Measurements from ENCODE around the gene PRKG1.
"Not testable (repeated sequence)": the region's sequence is repeated elsewhere in the genome, so short reads cannot be mapped to it uniquely, and the experiment has no call there.

The PRKG1 gene

DNA sequence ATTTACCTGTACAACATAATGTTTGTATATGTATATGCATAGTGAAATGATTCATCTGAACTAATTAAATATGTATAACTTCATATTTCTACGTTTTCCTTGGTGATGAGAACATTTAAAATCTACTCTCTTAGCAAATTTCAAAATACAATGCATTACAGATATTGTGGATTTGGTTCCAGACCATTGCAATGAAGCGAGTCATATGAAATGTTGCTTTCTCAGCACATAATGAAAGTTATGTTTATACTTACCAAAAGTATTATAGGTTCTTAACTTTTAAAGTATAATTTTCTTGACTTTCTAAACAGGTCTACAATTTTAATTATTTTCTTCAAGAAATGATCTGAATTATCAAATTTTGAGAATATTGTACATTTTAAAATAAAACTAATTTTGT lies 435.9 kb downstream of the PRKG1 start:
- no peak for DNase-seq (ENCODE audit: low spot score)

DNA sequence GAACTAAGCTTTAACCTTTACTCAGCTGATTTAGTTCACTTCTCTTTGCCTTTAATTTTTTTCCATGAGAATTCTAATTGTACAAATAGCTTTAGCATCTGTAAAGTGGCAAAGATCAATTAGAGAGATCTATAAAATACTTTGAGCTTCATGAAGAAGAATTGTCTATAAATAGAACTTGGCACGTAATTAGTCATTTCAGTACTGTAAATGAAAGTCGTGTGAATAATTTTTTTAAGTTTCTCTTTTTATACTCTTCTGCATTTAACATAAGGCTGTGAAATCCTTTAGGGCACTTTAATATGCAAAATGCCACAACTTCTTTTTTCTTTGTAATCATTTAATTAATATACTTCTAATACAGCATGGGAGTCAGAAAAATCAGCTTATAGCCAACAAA lies 447.3 kb downstream of the PRKG1 start:
- DNase-seq (ENCODE audit: low spot score) = no peak

DNA sequence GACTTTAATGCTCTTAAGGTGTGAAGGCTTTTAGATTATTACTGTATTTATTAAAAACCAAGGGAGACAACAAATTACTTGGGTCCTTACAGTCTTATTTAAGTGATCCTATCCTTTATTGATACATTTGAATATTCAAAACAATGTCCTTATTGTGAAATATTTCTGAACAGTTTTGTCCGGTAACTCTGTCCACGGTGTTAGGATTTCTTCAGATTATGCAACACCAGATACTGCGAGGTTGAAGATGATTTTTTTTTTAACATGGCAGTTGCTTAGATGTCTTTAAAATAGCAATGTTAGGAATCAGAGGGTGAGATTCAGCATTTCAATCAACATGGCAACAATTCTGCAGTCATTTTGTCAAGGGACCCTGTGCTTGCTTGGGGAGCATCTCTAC lies 448.6 kb downstream of the PRKG1 start:
- DNase-seq (ENCODE audit: low spot score) = no peak

DNA sequence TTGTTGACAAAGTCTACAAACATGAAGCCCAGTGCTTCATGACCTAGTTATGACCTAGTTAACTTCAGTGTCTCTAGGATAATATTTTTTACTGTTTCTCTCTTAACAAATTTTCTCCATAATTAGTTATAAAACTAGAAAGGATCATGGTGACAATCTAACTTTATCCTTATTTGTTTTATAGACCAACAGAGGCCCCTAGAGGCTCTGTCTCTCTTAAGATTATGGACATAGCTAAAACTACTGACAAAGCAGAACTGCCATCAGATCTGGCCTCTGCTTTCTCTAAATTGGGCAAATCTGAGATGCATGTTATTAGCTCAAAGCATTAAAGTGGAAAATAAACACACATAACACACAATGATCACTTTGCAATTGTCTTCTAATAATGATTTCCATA lies 449.2 kb downstream of the PRKG1 start:
- no peak for DNase-seq (ENCODE audit: low spot score)

DNA sequence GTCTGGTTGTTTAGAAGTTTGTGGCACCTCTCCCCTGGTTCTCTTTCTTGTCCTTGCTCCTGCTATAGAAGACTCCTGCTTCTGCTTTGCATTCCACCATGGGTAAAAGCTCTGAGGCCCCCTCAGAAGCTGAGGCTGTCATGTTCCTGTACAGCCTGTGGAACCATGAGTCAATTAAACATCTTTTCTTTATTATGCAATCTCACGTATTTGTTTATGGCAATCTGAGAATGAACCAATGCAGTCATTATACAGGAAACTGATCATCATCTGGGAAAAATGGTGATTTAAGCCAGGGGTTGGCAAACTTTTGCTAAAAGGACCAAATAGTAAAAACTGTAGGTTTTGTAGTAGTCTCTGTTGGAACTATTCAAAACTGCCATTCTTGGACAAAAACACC lies 449.8 kb downstream of the PRKG1 start:
- DNase-seq (ENCODE audit: low spot score) = no peak

DNA sequence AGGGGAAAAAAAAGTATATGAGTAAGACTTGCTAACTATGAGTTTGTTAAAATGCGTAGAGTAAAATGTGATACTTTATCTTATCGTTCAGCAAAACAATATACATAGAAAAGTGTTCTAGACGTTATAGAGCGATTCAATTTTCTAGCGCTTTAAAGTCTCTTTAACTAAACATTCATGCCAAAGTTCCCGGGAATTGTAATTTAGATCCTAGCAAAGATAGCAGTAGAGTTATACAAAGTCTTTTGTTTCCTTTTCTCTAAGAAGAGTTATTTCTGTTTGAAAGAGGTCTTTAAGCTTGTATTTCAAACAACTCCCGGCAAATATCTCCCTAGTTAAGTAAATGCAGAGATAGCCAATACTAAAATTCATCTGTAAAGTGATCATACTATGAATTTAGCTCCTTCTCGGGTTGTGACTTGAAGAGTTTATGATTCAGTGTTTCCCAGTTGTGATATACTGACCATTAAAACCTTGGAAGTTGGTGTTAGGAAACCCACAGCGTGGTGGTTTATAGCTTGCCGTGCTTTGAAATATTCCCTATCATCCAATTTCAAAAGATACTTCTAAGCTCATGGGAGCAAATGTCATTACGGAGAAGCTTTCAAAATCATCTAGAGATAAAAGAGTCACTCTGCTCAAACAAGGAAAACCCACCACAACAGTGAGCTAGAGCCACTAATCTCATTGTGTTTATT lies 453.4 kb downstream of the PRKG1 start:
- no peak for DNase-seq (ENCODE audit: low spot score)

DNA sequence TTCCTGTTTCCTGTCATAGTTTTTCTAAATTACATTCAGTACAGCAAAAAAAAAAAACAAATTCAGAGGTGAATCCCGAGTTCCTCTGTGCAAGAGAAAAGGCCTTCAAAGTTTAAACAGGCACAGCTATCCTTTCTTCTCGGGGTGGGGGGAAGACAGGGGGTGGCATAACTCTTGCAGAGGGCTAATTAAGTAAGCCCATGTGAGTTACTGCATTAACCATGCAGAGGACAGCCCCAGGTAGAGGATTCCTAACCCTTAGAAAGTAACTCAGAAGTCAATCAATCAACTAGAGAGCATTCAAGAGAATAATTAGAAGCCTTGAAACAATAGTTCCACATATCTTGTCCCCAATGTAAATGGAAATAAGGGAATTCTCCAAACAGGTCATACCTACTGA lies 454.2 kb downstream of the PRKG1 start:
- DNase-seq (ENCODE audit: low spot score) = no peak

DNA sequence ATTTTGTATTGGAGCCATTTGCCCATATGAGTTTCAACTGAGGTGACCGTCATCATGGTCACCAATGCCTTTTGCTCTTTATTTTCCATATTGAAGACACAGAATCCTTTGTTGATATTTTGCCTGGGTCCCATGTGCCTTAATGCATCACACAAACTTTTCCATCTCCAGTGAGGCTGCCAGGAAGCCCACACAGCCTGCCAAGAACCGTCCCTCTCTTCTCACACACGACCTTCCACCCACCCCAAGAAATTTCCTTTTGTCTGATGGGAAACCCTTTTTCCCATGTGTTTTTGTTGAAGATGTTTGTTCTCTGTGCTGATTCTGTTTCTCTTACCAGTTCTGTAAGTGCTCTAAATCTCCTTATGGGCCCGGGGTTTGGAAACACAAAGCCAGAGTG lies 456.3 kb downstream of the PRKG1 start:
- DNase-seq (ENCODE audit: low spot score) = no peak

DNA sequence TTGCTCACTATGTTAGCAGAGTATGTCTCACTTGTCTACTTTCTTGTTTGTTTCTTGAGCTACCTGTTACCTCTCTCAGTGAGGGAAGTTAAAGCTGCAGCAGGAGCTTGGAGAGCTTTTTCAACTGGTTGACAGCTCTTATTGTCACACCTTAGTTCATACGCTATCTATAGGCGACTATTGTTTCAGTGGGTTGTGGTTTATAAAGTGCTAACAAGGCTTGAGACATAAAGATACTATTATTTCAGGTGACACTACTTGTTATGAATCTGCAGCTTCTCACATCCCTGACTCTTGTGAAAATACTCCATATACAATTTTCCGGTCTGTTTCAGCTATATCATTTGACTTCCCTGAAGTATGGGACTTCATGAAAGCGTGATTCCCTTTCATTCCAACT lies 457.8 kb downstream of the PRKG1 start:
- DNase-seq (ENCODE audit: low spot score) = no peak

DNA sequence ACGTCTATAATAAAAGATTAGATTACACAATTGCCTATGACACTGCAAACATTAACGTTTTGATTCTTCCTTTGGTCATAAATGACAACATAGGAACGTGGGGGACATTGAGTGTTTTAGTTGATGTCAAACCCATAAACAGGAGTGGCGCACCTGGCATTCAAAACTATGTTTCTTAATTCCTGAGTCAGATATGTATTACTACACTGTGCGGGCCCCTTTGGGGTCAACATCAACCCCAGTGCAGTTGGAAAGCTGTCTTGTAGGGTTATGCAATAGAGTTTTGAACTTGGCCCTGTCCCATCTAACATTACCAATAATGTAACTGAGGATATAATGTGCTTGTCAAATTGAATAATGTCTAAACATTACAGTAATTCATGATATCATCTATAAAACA lies 468.6 kb downstream of the PRKG1 start:
- no peak for DNase-seq (ENCODE audit: low spot score)

DNA sequence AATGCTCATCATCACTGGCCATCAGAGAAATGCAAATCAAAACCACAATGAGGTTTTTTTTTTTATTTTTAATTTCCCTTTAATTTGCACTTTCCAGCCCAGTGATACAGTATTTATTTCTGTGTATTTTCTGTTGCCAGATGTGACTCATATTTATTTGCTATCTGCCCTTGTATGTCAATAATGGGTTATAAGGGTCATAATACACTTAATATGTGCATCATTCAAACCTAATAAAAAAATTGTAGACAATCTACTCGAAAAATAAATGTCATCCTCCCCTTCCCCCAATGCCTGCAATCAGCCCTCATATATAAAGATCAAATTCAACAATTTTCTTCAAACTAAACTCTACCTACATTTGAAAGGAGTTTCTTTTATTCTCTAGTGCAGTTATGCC lies 470.6 kb downstream of the PRKG1 start:
- DNase-seq (ENCODE audit: low spot score) = no peak

DNA sequence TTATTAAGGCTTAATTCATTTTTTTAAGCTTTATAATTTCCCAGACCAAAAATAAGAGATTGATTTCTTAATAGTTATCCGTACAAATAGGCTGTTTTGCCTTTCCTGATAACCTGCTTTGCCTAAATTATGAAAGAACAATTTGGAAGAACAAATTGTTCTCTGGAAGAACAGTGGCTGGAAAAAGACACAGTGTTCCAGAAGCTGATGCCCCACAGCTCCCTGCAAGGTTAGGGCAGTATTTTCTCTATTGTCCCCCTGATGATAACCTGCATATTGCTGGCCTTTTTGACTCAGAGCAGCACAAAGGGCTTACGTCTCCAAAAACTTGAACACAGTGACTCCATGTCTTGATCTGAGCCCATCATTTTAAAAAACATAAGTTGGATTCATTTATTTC lies 473.7 kb downstream of the PRKG1 start:
- DNase-seq (ENCODE audit: low spot score) = no peak

DNA sequence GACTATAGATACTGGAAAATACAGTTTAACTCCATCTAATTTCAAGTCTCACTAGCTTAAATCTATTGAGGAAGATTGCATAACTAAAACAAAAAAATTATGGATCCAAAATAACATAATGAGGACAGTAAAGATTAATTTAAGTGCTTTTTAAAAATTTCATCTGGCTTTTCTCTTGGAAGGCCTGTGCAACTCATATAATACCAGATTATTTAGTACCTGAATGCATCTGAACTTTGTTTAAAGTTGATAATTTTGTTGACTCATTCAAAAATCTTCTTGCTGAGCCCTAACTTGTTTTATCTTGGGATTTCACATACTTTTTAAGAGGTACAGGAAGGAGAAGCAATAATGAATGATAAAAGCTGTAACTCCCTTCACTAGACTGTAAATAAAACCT lies 478.6 kb downstream of the PRKG1 start:
- no peak for DNase-seq (ENCODE audit: low spot score)

DNA sequence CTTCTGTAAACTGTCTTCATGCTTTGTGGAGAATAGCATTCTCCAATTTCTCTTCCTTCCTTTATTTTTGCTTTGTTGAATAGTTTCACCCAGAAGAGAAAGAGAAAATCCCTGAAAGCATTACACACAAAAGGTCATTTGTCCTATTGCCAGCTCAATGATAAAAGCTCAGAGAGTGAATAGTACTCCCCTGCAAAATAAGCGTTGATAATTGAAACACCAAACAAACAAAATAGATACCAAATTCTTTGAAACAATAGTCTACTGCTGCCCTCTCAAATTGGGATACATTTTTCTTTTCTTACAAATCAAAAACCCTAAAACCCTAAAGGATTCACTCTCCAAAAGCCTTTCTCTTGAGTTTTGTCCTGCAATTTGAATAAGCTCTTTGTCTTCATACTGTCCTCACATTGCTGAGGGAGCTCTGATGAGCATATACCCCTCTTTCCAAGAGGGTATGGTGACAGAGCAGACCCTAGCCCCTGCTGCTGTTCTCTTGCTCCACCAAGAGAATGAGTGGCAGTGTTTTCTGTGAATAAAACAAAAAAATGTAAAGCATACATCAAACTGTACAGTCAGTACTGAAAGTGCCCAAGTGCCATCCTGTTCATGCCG lies 490.7 kb downstream of the PRKG1 start:
- DNase-seq (ENCODE audit: low spot score) = no peak

DNA sequence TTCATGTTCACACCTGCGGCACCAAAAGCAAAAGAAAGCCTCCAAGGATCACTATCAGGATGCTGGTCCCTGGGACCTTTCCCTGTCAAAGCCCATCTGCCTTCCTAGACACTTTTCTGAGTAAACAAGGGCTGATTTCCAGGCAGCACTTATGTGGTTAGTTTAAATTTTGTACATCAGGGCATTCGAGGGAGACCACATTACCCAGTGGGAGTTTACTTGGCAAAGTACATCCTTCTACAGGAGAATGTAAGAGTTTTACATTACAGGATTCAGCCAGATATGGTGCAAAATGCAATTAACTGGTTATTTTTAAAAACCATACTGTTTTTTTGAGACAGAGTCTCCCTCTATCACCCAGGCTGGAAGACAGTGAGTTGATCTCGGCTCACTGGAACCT lies 493.0 kb downstream of the PRKG1 start:
- no peak for DNase-seq (ENCODE audit: low spot score)

DNA sequence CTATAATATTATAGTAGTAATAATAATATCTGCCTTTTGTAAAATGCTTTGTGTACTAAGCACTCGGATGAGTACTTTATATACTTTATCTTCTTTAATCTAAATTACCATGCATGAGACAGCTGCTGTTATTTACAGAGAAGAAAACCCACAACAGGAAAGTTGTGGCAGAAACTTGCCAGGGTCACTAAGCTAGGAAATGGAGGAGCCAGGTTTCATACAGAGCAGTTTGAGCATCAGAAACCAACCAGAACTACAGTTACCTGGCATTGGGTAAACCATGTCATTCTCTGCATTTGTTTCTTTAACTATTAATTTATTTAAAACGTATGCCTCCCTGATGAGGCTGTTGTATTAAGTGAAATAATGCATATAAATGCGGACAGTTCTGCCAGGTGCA lies 495.2 kb downstream of the PRKG1 start:
- no peak for DNase-seq (ENCODE audit: low spot score)

DNA sequence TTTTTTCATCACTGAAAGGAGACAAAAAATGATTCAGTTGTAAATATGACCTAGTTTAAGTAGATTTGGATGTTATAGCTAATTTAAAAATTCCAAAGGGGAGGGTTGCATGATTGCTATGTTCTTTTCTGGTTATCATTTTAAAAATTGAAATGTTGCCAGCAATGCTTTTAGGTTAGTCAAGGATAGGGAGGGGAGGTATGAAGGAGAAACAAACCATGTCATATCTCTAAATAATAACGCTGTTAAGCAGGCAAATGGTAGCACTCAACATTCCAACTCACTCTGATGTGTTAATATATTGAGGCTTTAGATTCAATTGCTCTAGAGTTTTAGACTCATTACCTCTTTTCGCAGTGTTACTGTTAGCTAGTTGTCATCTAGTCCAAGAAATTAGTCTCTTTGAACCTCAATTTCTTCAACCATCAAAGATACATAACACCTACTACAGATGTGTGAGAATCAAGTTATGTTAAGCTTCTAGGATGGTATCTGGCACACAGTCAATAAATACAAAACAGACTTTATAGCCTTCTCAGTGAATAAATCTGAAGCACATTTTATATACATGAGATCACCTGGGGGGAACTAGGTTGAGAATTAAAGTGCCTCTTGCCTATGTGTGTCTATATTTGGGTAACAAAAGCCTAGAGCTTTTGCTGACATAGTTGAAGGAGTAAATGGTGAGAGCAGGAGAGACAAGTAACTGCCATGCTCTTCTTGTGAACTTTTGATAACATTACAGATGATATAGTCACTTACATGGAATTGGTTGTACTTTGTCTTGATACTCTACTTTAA lies 500.2 kb downstream of the PRKG1 start:
- DNase-seq (ENCODE audit: low spot score) = no peak

DNA sequence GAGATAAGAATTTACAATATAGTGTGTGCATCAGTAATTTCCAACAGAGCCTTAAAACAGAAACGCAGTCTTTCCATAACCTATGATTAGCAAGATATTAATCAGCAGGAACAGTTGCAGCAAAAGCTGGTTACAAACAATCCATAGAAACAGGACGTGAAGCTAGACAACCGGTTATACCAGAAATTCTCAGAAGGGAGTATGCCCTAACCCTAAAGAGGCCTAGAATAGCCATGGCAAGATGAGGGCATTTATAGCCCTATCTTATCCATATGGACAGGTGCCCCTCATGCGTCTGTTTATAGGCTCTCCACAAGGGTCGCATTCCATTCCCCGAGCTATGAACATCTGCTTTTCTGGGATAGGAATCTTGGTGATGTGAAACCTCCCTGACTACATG lies 506.9 kb downstream of the PRKG1 start:
- DNase-seq (ENCODE audit: low spot score) = not testable (repeated sequence)

DNA sequence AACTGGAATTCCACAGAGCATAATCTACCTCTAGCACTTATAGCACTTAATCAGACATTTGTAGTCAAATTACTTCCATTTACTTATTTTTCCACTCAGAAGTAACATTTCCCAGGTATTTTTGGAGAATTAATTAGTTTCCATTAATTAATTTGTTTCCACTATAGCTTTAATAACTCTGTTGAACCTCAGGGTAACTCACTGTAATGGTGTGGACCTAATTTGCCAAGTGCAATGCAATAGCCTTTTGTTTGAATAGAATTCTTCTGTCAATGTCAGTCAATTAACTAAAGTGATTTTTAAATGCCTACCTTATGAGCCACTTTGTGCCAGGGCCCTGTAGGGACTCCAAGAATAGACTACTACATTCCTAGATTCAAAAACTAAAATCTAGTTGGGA lies 509.7 kb downstream of the PRKG1 start:
- DNase-seq (ENCODE audit: low spot score) = no peak

DNA sequence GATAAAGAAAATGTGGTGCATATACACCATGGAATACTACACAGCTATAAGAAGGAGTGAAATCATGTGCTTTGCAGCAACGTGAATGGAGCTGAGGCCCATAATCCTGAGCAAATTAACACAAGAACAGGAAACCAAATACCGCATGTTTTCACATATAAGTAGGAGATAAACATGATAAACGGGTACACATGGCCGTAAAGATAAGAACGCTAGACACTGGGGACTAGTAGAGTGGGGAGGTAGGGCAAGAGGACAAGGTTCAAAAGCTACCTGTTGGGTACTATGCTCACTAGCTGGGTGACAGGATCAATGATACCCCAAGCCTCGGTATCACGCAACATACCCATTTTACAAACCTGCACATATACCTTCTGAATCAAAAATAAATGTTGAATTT lies 511.5 kb downstream of the PRKG1 start:
- DNase-seq (ENCODE audit: low spot score) = no peak

DNA sequence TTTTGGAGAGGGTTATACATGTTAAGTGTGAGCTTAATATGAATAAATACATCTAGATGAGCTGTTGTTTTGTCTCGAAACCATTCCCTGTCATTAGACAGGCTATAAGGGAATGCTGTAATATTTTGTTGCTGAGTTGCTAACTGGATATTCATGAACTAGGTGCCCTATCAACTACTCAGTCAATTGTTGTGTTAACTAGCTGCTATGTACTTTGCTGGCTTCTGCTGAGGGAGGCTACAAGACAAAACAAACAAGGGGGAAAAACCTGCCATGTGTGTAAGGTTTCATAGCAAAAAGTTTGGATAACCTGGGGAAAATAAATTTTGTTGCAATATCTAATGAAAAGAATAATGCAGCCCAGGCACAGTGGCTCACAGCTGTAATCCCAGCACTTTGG lies 514.7 kb downstream of the PRKG1 start:
- no peak for DNase-seq (ENCODE audit: low spot score)

DNA sequence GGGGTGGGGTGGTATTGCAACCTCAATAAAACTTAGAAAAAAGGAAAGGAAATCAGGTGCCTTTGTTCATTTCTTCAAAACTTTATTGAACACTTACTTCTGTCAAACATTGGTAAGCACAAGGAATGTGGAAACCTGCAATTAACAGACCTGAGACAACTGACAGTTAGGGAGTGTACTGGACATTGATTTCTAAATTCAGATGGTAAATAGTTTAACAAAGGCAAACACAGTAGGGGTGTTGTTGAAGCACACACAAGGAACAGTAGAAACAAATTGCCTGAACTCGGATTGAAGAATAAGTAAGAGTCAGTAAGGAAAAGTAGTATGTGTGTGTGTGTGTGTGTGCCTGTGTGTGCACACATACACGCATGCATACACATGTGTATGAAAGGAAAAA lies 516.5 kb downstream of the PRKG1 start:
- DNase-seq (ENCODE audit: low spot score) = no peak

DNA sequence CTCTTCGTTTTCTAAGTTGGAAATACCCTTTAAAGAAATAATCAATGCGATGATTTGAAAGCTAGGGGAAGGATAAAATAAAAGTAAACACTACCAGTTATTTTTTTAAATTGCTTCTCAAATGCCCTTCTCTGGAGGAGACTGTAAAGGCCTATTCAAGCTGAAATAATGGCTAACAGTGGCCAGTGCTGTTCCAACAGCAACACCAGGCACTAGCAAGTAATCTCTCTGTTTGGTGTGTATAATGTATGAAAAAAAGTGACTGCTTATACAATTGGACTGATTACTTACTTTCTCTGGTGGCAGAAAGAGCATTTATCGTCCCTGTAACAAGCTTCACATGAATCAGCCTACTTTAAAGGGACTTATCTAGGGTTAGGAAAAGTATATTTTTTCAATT lies 522.4 kb downstream of the PRKG1 start:
- no peak for DNase-seq (ENCODE audit: low spot score)

DNA sequence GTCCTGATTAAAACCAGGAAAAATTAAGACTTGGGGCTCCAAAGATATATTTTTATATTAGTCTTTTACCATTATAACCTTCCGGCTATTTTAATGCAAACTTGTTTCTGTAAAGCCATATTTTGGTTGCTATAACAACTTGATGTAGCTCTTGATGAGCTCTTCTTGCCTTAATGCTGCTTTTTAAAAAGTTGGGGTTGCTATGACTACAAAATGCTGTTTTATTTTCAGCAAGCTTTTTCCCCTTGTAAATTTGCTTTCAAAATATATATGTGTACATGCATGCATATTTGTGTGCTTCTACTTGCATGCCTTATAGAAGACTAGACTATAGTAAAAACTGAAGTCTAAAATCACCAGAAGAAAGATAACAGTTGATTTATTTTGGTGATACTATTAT lies 525.4 kb downstream of the PRKG1 start:
- no peak for DNase-seq (ENCODE audit: low spot score)
